Bronchial epithelial cell (primary cell): ENCODE measurements around the gene PPP3CB. TPM values are rescaled to one million over a fixed set of nuclear protein-coding genes. Genes with fewer than 3 reads are reported as not detected.

Experiments
- DNase-seq: peaks from one replicate; pipeline ENCODE4 v3.0.0-alpha.2; 2010; ENCODE audit warnings: low read depth
- FAIRE-seq: peaks from 2 replicates; lab custom pipeline; 2011; peaks lifted over from hg19 to GRCh38; lab: Jason Lieb, UNC
- H3K27me3 ChIP-seq: 2 replicates; pipeline ENCODE4 v1.5.1; 2011; ENCODE audit warnings: low read length; ENCODE audit not compliant: control insufficient read depth, insufficient read depth
- H3K36me3 ChIP-seq: 2 replicates; pipeline ENCODE4 v1.5.1; 2011; ENCODE audit warnings: low read length; ENCODE audit not compliant: control insufficient read depth, insufficient read depth
- H3K4me3 ChIP-seq: 2 replicates; pipeline ENCODE4 v1.5.1; 2011; ENCODE audit warnings: mild to moderate bottlenecking, low read depth, low read length, control low read depth
- total RNA-seq: library from RNA; depleted of rRNA; stranded (reverse); fragments of >200 nt; gene quantifications from 2 replicates; pipeline ENCODE4 v1.2.1, GENCODE V29; 2014
- TF ChIP-seq, protein P1 (sequence below): IDR thresholded peaks from 2 replicates; pipeline ENCODE4 v1.5.1; 2011; ENCODE audit warnings: mild to moderate bottlenecking, moderate library complexity, low read length, control low read depth, inconsistent platforms; ENCODE audit not compliant: insufficient read depth, severe bottlenecking

PPP3CB gene
- total RNA-seq, 1 donor from 2014 or later, result 24.7 TPM

- Histone ChIP-seq H3K36me3 (no peaks in the 10 kb centered on the region), H3K4me3 (no peak overlapping the region), H3K27me3 (no peaks in the 10 kb centered on the region)
- no peak for DNase-seq
- TF ChIP-seq, protein P1, sequence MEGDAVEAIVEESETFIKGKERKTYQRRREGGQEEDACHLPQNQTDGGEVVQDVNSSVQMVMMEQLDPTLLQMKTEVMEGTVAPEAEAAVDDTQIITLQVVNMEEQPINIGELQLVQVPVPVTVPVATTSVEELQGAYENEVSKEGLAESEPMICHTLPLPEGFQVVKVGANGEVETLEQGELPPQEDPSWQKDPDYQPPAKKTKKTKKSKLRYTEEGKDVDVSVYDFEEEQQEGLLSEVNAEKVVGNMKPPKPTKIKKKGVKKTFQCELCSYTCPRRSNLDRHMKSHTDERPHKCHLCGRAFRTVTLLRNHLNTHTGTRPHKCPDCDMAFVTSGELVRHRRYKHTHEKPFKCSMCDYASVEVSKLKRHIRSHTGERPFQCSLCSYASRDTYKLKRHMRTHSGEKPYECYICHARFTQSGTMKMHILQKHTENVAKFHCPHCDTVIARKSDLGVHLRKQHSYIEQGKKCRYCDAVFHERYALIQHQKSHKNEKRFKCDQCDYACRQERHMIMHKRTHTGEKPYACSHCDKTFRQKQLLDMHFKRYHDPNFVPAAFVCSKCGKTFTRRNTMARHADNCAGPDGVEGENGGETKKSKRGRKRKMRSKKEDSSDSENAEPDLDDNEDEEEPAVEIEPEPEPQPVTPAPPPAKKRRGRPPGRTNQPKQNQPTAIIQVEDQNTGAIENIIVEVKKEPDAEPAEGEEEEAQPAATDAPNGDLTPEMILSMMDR, result no peak
- no peak for FAIRE-seq
Measured at GRCh38 chr10:73460897-73461296, 34.9 kb downstream of the PPP3CB start.

GRCh38 chr10:73459683-73460314 lies 36.0 kb downstream of the PPP3CB start:
- Histone ChIP-seq H3K36me3 (no peaks in the 10 kb centered on the region), H3K27me3 (no peaks in the 10 kb centered on the region), H3K4me3 (no peak overlapping the region)
- TF ChIP-seq, protein P1, result no peak
- FAIRE-seq (no peak), DNase-seq (no peak)

- TF ChIP-seq, protein P1, result no peak
- FAIRE-seq, result no peak
- Histone ChIP-seq H3K36me3 (no peaks in the 10 kb centered on the region), H3K4me3 (no peak overlapping the region), H3K27me3 (no peaks in the 10 kb centered on the region)
- DNase-seq, result no peak
Measured at GRCh38 chr10:73456187-73456890, 39.5 kb downstream of the PPP3CB start.

- DNase-seq (no peak), FAIRE-seq (no peak)
- Histone ChIP-seq H3K4me3 (no peak overlapping the region), H3K27me3 (no peaks in the 10 kb centered on the region), H3K36me3 (peaks cover 3% of the 10 kb centered on the region)
- TF ChIP-seq, protein P1, result no peak
Measured at GRCh38 chr10:73449113-73449512, 46.7 kb downstream of the PPP3CB start.

- TF ChIP-seq, protein P1, result no peak
- Histone ChIP-seq H3K36me3 (peaks cover 3% of the 10 kb centered on the region), H3K27me3 (no peaks in the 10 kb centered on the region), H3K4me3 (no peak overlapping the region)
- FAIRE-seq, result no peak
- no peak for DNase-seq
Measured at GRCh38 chr10:73448384-73448783, 47.4 kb downstream of the PPP3CB start.
